ENCODE measurements around the gene DCXR. TPM values are rescaled to one million over a fixed set of nuclear protein-coding genes. Genes with fewer than 3 reads are reported as not detected.

Gene DCXR
- total and polyA plus RNA-seq, 10 of the 15 experiments (the other 5 are each of a cell fraction or from before 2014, with no cell fraction given): 12.3 to 139 (median 88.9) TPM

DNA sequence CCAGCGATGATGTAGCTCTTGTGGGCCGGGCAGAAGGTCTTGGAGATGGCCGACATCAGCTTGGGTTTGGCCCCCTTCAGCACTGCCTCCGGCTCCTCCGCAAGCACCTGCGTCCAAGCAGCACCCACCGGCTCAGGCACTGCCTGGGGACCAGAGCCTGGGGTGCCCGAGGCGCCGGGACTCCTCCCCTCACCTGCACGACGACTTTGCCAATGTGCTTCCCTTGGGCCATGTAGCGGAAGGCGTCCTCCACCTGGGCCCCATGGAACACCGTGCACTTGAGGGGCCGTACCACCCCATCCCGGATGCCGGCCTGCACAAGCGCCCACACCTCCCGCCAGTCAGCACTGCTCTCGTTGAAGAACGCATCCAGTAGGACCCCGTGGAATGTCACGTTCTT is 45.5 kb upstream of the DCXR start:
- intact Hi-C loops (cut with micrococcal nuclease; ENCODE audit: unreplicated experiment): no loop called here
- Histone ChIP-seq H4K20me1 (ENCODE audit: control insufficient read depth, insufficient read depth) (no peaks in the 10 kb centered on the region), H2AFZ (ENCODE audit: control insufficient read depth, low read depth, low read length) (no peak overlapping the region), H3K79me2 (ENCODE audit: control insufficient read depth, insufficient read depth, low read length) (no peaks in the 10 kb centered on the region), H3K27ac (ENCODE audit: control insufficient read depth, insufficient read depth) (no peak overlapping the region), H3K4me3 (no peak overlapping the region), H3K4me1 (ENCODE audit: control insufficient read depth, insufficient read depth, low read length) (no peaks in the 10 kb centered on the region), H3K9me3 (replicated peaks; ENCODE audit: control insufficient read depth, insufficient read depth, low read length) (no peaks in the 10 kb centered on the region), H3K9ac (ENCODE audit: control insufficient read depth, insufficient read depth, low read length) (no peak overlapping the region), H3K36me3 (ENCODE audit: control insufficient read depth in 2 of 2, insufficient read depth in 2 of 2, low read length in 1 of 2) (peaks cover 14 to 77% of the 10 kb centered on the region in 2 experiments; a peak in 3 of 4 replicates), H3K4me2 (ENCODE audit: control insufficient read depth, insufficient read depth) (no peak overlapping the region), H3K27me3 (replicated peaks in 1 of 2; ENCODE audit: control insufficient read depth in 2 of 2, insufficient read depth in 2 of 2, low read length in 1 of 2) (no peaks in the 10 kb centered on the region)
- ChIA-PET SMC1A (ENCODE audit: uncharacterized antibody, unreplicated experiment) (no interaction called here), POLR2A (no interaction called here), CTCF (no interaction called here), RAD21 (ENCODE audit: unreplicated experiment) (no interaction called here)
- no peak for ATAC-seq
- in situ Hi-C loops (cut with MboI): no loop called here
- WGBS (ENCODE audit: insufficient coverage, insufficient replicate concordance, low lambda C conversion rate, missing lambda C conversion rate): 98% methylated on average over 23 of the region's 24 CpGs
- peak; percentile 41 for TF ChIP-seq POLR2A (IDR thresholded peaks at IDR 0.05; ENCODE audit: low read depth, low read length)
- TF ChIP-seq JUND (IDR thresholded peaks at IDR 0.05; ENCODE audit: low read depth, low read length): no peak
- no peak for FAIRE-seq
- BruUV-seq (replicated peaks): TSS peak; percentile 61
- DNase-seq (ENCODE audit: low read depth, low spot score): no peak

DNA sequence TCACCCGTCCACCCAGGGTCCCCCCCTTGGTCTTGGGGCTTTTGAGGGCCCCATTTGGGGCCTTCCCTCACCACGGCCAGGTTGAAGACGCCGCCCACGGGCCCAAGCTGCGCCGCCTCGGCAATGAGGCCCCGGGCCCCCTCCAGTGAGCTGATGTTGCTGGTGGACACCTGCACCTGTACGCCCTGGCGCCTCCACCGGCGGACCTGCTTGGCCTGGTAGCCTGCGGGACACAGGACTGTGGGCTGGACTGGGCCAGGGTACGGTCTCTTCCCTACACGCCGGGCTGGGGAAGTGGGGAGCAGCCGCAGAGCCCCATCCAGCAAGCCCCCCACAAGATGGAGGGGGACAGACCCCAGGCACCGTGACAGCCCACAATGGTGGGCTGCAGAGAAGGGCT is 45.0 kb upstream of the DCXR start:
- SMC1A ChIA-PET (ENCODE audit: uncharacterized antibody, unreplicated experiment): no interaction called here
- WGBS (ENCODE audit: insufficient coverage, insufficient replicate concordance, low lambda C conversion rate, missing lambda C conversion rate): 91% methylated on average over 19 of the region's 19 CpGs
- no peak overlapping the region for H3K9ac ChIP-seq (ENCODE audit: control insufficient read depth, insufficient read depth, low read length)
- RAD21 ChIA-PET (ENCODE audit: unreplicated experiment): no interaction called here
- peaks cover 14 to 72% of the 10 kb centered on the region in 2 experiments; a peak in 3 of 4 replicates for H3K36me3 ChIP-seq (ENCODE audit: control insufficient read depth in 2 of 2, insufficient read depth in 2 of 2, low read length in 1 of 2)
- H3K27me3 ChIP-seq (replicated peaks in 1 of 2; ENCODE audit: control insufficient read depth in 2 of 2, insufficient read depth in 2 of 2, low read length in 1 of 2): no peaks in the 10 kb centered on the region
- in situ Hi-C loops (cut with MboI): no loop called here
- FAIRE-seq (no peak), ATAC-seq (no peak), DNase-seq (ENCODE audit: low read depth, low spot score) (no peak)
- POLR2A ChIA-PET: no interaction called here
- no peak overlapping the region for H3K4me2 ChIP-seq (ENCODE audit: control insufficient read depth, insufficient read depth)
- intact Hi-C loops (cut with micrococcal nuclease; ENCODE audit: unreplicated experiment): no loop called here
- BruUV-seq (replicated peaks): no TSS peak
- H3K4me1 ChIP-seq (ENCODE audit: control insufficient read depth, insufficient read depth, low read length): no peaks in the 10 kb centered on the region
- CTCF ChIA-PET: no interaction called here
- H3K79me2 ChIP-seq (ENCODE audit: control insufficient read depth, insufficient read depth, low read length): no peaks in the 10 kb centered on the region
- no peak overlapping the region for H3K4me3 ChIP-seq
- H3K27ac ChIP-seq (ENCODE audit: control insufficient read depth, insufficient read depth): no peak overlapping the region
- no peaks in the 10 kb centered on the region for H3K9me3 ChIP-seq (replicated peaks; ENCODE audit: control insufficient read depth, insufficient read depth, low read length)
- H4K20me1 ChIP-seq (ENCODE audit: control insufficient read depth, insufficient read depth): no peaks in the 10 kb centered on the region
- no peak overlapping the region for H2AFZ ChIP-seq (ENCODE audit: control insufficient read depth, low read depth, low read length)
- TF ChIP-seq CREB1 (IDR thresholded peaks at IDR 0.05; ENCODE audit: low read depth) (no peak), KDM1A (IDR thresholded peaks at IDR 0.05; ENCODE audit: borderline replicate concordance) (no peak), ATF7 (IDR thresholded peaks at IDR 0.05; ENCODE audit: low read depth) (no peak), SUPT20H (IDR thresholded peaks at IDR 0.05; ENCODE audit: borderline replicate concordance, control insufficient read depth, low read depth, low read length) (no peak), SP1 (IDR thresholded peaks at IDR 0.05; ENCODE audit: low read depth, low read length) (no peak), STAT1 (conservative IDR thresholded peaks at IDR 0.05) (no peak), NFIC (IDR thresholded peaks at IDR 0.05; ENCODE audit: low read depth, low read length) (no peak), EED (IDR thresholded peaks at IDR 0.05; ENCODE audit: low read depth) (no peak), ZNF274 (IDR thresholded peaks at IDR 0.05; ENCODE audit: insufficient read depth, insufficient read length) (no peak), POLR2AphosphoS2 (IDR thresholded peaks at IDR 0.05; ENCODE audit: low read depth, low read length) (no peak), SREBF2 (IDR thresholded peaks at IDR 0.05; ENCODE audit: low read length) (no peak), ATF3 (IDR thresholded peaks at IDR 0.05; ENCODE audit: borderline replicate concordance, extremely low read depth, low read depth, low read length) (no peak)
- TF ChIP-seq, protein P1, sequence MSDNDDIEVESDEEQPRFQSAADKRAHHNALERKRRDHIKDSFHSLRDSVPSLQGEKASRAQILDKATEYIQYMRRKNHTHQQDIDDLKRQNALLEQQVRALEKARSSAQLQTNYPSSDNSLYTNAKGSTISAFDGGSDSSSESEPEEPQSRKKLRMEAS (IDR thresholded peaks at IDR 0.05; ENCODE audit: low read depth, low read length): no peak
- TF ChIP-seq, protein P2, sequence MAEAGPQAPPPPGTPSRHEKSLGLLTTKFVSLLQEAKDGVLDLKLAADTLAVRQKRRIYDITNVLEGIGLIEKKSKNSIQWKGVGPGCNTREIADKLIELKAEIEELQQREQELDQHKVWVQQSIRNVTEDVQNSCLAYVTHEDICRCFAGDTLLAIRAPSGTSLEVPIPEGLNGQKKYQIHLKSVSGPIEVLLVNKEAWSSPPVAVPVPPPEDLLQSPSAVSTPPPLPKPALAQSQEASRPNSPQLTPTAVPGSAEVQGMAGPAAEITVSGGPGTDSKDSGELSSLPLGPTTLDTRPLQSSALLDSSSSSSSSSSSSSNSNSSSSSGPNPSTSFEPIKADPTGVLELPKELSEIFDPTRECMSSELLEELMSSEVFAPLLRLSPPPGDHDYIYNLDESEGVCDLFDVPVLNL (IDR thresholded peaks at IDR 0.05; ENCODE audit: low read depth, low read length): no peak
